ENCODE results near the gene WHRN.

WHRN gene

GRCh38 chr9:114433720-114434255, 71.5 kb downstream of the WHRN start:
- no peak for TF ChIP-seq CTCF (IDR thresholded peaks at IDR 0.05; ENCODE audit: low read depth, low read length)
- H3K4me3 ChIP-seq (replicated peaks in 1 of 2; ENCODE audit: low read depth in 2 of 2, low read length in 2 of 2), result no peak overlapping the region
- no peak for DNase-seq (ENCODE audit: low read depth in 2 of 2)

- H3K4me3 ChIP-seq (replicated peaks in 1 of 2; ENCODE audit: low read depth in 2 of 2, low read length in 2 of 2), result no peak overlapping the region
- no peak for TF ChIP-seq CTCF (IDR thresholded peaks at IDR 0.05; ENCODE audit: low read depth, low read length)
- no peak for DNase-seq (ENCODE audit: low read depth in 2 of 2)
Measured at GRCh38 chr9:114433086-114433485, 72.2 kb downstream of the WHRN start.

- DNase-seq (ENCODE audit: low read depth in 2 of 2), result no peak
- no peak for TF ChIP-seq CTCF (IDR thresholded peaks at IDR 0.05; ENCODE audit: low read depth, low read length)
- H3K4me3 ChIP-seq (replicated peaks in 1 of 2; ENCODE audit: low read depth in 2 of 2, low read length in 2 of 2), result no peak overlapping the region
Measured at GRCh38 chr9:114432323-114433067, 72.8 kb downstream of the WHRN start.

GRCh38 chr9:114431770-114432169, 73.5 kb downstream of the WHRN start:
- no peak for TF ChIP-seq CTCF (IDR thresholded peaks at IDR 0.05; ENCODE audit: low read depth, low read length)
- H3K4me3 ChIP-seq (replicated peaks in 1 of 2; ENCODE audit: low read depth in 2 of 2, low read length in 2 of 2), result no peak overlapping the region
- DNase-seq (ENCODE audit: low read depth in 2 of 2), result no peak

DNA sequence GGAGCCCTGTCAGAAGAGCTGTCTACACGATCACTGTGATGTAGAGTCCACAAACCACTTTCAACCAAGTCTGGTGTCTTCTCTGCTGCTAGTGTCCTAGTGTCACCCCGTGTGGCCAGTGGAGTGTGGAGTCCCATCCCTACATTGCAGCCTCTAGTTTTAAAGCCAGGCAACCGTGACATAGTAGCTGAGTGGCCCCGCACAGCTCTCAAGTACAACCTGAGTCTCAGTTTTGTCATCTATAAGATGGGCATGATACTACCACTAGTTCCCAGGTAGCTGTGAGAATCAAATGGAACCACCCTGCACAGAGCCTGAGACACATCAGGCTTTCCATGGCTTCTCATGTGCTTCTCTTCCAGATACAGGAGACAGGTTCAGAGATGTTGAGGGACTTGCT, 74.3 kb downstream of the WHRN start:
- TF ChIP-seq CTCF (IDR thresholded peaks at IDR 0.05; ENCODE audit: low read depth, low read length), result no peak
- no peak overlapping the region for H3K4me3 ChIP-seq (replicated peaks in 1 of 2; ENCODE audit: low read depth in 2 of 2, low read length in 2 of 2)
- DNase-seq (ENCODE audit: low read depth in 2 of 2), result no peak

GRCh38 chr9:114430457-114430856, 74.8 kb downstream of the WHRN start:
- TF ChIP-seq CTCF (IDR thresholded peaks at IDR 0.05; ENCODE audit: low read depth, low read length), result no peak
- H3K4me3 ChIP-seq (replicated peaks in 1 of 2; ENCODE audit: low read depth in 2 of 2, low read length in 2 of 2), result no peak overlapping the region
- no peak for DNase-seq (ENCODE audit: low read depth in 2 of 2)

All from cardiac fibroblast (primary cell).